Measurements from ENCODE around the gene GPC2. TPM values are rescaled to one million over a fixed set of nuclear protein-coding genes. Genes with fewer than 3 reads are reported as not detected.

GPC2 gene
- total RNA-seq, 1 experiment from 2014 or later = 5.0 TPM

GRCh38 chr7:100120733-100121036, 56.5 kb downstream of the GPC2 start:
- Histone ChIP-seq H3K4me1 (peaks cover 20% of the 10 kb centered on the region), H3K27me3 (replicated peaks; ENCODE audit: control insufficient read depth, insufficient read depth, low read length) (no peaks in the 10 kb centered on the region), H3K36me3 (ENCODE audit: control insufficient read depth, insufficient read depth, low read length) (no peaks in the 10 kb centered on the region), H3K4me3 (ENCODE audit: low read depth, low read length) (no peak overlapping the region), H3K9me3 (no peaks in the 10 kb centered on the region)
- TF ChIP-seq, protein P1, sequence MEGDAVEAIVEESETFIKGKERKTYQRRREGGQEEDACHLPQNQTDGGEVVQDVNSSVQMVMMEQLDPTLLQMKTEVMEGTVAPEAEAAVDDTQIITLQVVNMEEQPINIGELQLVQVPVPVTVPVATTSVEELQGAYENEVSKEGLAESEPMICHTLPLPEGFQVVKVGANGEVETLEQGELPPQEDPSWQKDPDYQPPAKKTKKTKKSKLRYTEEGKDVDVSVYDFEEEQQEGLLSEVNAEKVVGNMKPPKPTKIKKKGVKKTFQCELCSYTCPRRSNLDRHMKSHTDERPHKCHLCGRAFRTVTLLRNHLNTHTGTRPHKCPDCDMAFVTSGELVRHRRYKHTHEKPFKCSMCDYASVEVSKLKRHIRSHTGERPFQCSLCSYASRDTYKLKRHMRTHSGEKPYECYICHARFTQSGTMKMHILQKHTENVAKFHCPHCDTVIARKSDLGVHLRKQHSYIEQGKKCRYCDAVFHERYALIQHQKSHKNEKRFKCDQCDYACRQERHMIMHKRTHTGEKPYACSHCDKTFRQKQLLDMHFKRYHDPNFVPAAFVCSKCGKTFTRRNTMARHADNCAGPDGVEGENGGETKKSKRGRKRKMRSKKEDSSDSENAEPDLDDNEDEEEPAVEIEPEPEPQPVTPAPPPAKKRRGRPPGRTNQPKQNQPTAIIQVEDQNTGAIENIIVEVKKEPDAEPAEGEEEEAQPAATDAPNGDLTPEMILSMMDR (IDR thresholded peaks at IDR 0.05; ENCODE audit: insufficient read depth in 1 of 2, low read depth in 1 of 2, low read length in 1 of 2, severe bottlenecking in 1 of 2, unreplicated experiment in 1 of 2) = no peak
- BruUV-seq (replicated peaks) = no TSS peak
- no peak for DNase-seq
- Mint-ChIP-seq H3K4me1 (ENCODE audit: low read depth, unreplicated experiment) (peaks cover 32% of the 10 kb centered on the region), H3K36me3 (ENCODE audit: insufficient read depth, unreplicated experiment) (peaks cover 25% of the 10 kb centered on the region), H3K27me3 (ENCODE audit: insufficient read depth, unreplicated experiment) (no peaks in the 10 kb centered on the region), H3K4me3 (ENCODE audit: unreplicated experiment) (peak overlapping the region; percentile 100), H3K27ac (ENCODE audit: unreplicated experiment) (no peak overlapping the region), H3K9me3 (ENCODE audit: unreplicated experiment) (peaks cover 9% of the 10 kb centered on the region)
- CTCF ChIA-PET = no interaction called here
- POLR2A ChIA-PET = no interaction called here
- intact Hi-C loops (cut with micrococcal nuclease; ENCODE audit: unreplicated experiment) = no loop called here

- no peaks in the 10 kb centered on the region for H3K27me3 Mint-ChIP-seq (ENCODE audit: insufficient read depth, unreplicated experiment)
- peaks cover 9% of the 10 kb centered on the region for H3K9me3 Mint-ChIP-seq (ENCODE audit: unreplicated experiment)
- POLR2A ChIA-PET = no interaction called here
- DNase-seq = peak; percentile 65 to 74
- Histone ChIP-seq H3K36me3 (ENCODE audit: control insufficient read depth, insufficient read depth, low read length) (no peaks in the 10 kb centered on the region), H3K4me3 (ENCODE audit: low read depth, low read length) (peak overlapping the region; percentile 65), H3K4me1 (peaks cover 15% of the 10 kb centered on the region), H3K9me3 (no peaks in the 10 kb centered on the region), H3K27me3 (replicated peaks; ENCODE audit: control insufficient read depth, insufficient read depth, low read length) (no peaks in the 10 kb centered on the region)
- BruUV-seq (replicated peaks) = TSS peak; percentile 83
- peaks cover 27% of the 10 kb centered on the region for H3K4me1 Mint-ChIP-seq (ENCODE audit: low read depth, unreplicated experiment)
- intact Hi-C loops (cut with micrococcal nuclease; ENCODE audit: unreplicated experiment) = loop anchor here (1.0 kb wide), 1 partner anchor 7 kb away; no protein-coding TSS in a partner anchor
- peaks cover 26% of the 10 kb centered on the region for H3K36me3 Mint-ChIP-seq (ENCODE audit: insufficient read depth, unreplicated experiment)
- TF ChIP-seq, protein P1 (IDR thresholded peaks at IDR 0.05; ENCODE audit: insufficient read depth in 1 of 2, low read depth in 1 of 2, low read length in 1 of 2, severe bottlenecking in 1 of 2, unreplicated experiment in 1 of 2) = no peak
- H3K4me3 Mint-ChIP-seq (ENCODE audit: unreplicated experiment) = peak overlapping the region; percentile 100
- peak overlapping the region; percentile 100 for H3K27ac Mint-ChIP-seq (ENCODE audit: unreplicated experiment)
- CTCF ChIA-PET = no interaction called here
Observed at GRCh38 chr7:100119970-100120732, 57.0 kb downstream of the GPC2 start.

Small RNAs within 50 kb of the gene (microRNA-seq; reads per million reads assigned to microRNA genes)
- gene MIR4658 = not detected

Other genes starting within 250 kb of the GPC2 start
- gene GJC3, start 247.8 kb downstream of the GPC2 start, total RNA-seq (2022) = 0.27 TPM in 1 of 2 replicates, not detected in the other
- not detected in 2 replicates for gene AZGP1, start 201.3 kb downstream of the GPC2 start, total RNA-seq (2022)
- 44.8 and 47.5 TPM in 2 replicates for gene ZKSCAN1, start 161.8 kb downstream of the GPC2 start, total RNA-seq (2022)
- 15.2 and 16.7 TPM in 2 replicates for gene ZSCAN21, start 127.6 kb downstream of the GPC2 start, total RNA-seq (2022)
- 37.8 and 41.1 TPM in 2 replicates for gene ZNF3, start 95.7 kb downstream of the GPC2 start, total RNA-seq (2022)
- gene COPS6, start 88.4 kb downstream of the GPC2 start, total RNA-seq (2022) = 142 and 150 TPM in 2 replicates
- 227 and 240 TPM in 2 replicates for gene MCM7, start 76.0 kb downstream of the GPC2 start, total RNA-seq (2022)
- gene AP4M1, start 75.7 kb downstream of the GPC2 start, total RNA-seq (2022) = 14.9 and 16.2 TPM in 2 replicates
- gene TAF6, start 58.0 kb downstream of the GPC2 start, total RNA-seq (2022) = 81.1 and 81.2 TPM in 2 replicates
- gene CNPY4, start 57.7 kb downstream of the GPC2 start, total RNA-seq (2022) = 8.8 and 10.1 TPM in 2 replicates
- 3.2 and 3.7 TPM in 2 replicates for gene MBLAC1, start 50.4 kb downstream of the GPC2 start, total RNA-seq (2022)
- 107 and 110 TPM in 2 replicates for gene LAMTOR4, start 28.5 kb downstream of the GPC2 start, total RNA-seq (2022)
- gene TRAPPC14, start 18.7 kb downstream of the GPC2 start, total RNA-seq (2022) = 23.2 and 23.5 TPM in 2 replicates
- gene GAL3ST4, start 8.8 kb downstream of the GPC2 start, total RNA-seq (2022) = 0.56 and 0.88 TPM in 2 replicates
- gene STAG3, start 537 bp upstream of the GPC2 start, total RNA-seq (2022) = 1.3 TPM in 2 replicates
- gene PVRIG, start 42.6 kb upstream of the GPC2 start, total RNA-seq (2022) = not detected in 2 replicates
- not detected in 2 replicates for gene SPDYE3, start 130.3 kb upstream of the GPC2 start, total RNA-seq (2022)
- 53.4 and 58.9 TPM in 2 replicates for gene PILRB, start 180.7 kb upstream of the GPC2 start, total RNA-seq (2022)
- 0.68 TPM in 1 of 2 replicates, not detected in the other for gene PILRA, start 196.1 kb upstream of the GPC2 start, total RNA-seq (2022)

Data from Caco-2 (cell line).